ENCODE data around the gene CAMK1D.
"Not testable (repeated sequence)": the region's sequence is repeated elsewhere in the genome, so short reads cannot be mapped to it uniquely, and the experiment has no call there.

Gene CAMK1D

GRCh38 chr10:12539350-12540164 lies 190.2 kb downstream of the CAMK1D start:
- no peak overlapping the region for H3K4me3 ChIP-seq (ENCODE audit: low read depth in 1 of 5, low read length in 5 of 5)
- no peaks in the 10 kb centered on the region for H3K36me3 ChIP-seq (ENCODE audit: control insufficient read depth in 5 of 5, insufficient read depth in 5 of 5, low read length in 5 of 5)
- no peak overlapping the region for H3K27ac ChIP-seq (ENCODE audit: low read depth, low read length)
- no peaks in the 10 kb centered on the region for H3K27me3 ChIP-seq (ENCODE audit: control insufficient read depth in 5 of 5, insufficient read depth in 4 of 5, low read length in 5 of 5)
- H3K9ac ChIP-seq (ENCODE audit: low read length in 5 of 5), result no peak overlapping the region
- peaks cover 0 to 2% (median 0%) of the 10 kb centered on the region in 5 donors for H3K9me3 ChIP-seq (ENCODE audit: control insufficient read depth in 5 of 5, low read length in 5 of 5)
- H3K4me1 ChIP-seq (ENCODE audit: control insufficient read depth in 5 of 5, insufficient read depth in 5 of 5, low read length in 5 of 5), result peaks cover 0 to 13% (median 10%) of the 10 kb centered on the region in 5 donors

- H3K27me3 ChIP-seq (ENCODE audit: control insufficient read depth in 5 of 5, insufficient read depth in 4 of 5, low read length in 5 of 5), result no peaks in the 10 kb centered on the region
- no peak overlapping the region for H3K4me3 ChIP-seq (ENCODE audit: low read depth in 1 of 5, low read length in 5 of 5)
- H3K9ac ChIP-seq (ENCODE audit: low read length in 5 of 5), result no peak overlapping the region
- H3K4me1 ChIP-seq (ENCODE audit: control insufficient read depth in 5 of 5, insufficient read depth in 5 of 5, low read length in 5 of 5), result peaks cover 0 to 13% (median 10%) of the 10 kb centered on the region in 5 donors
- no peaks in the 10 kb centered on the region for H3K36me3 ChIP-seq (ENCODE audit: control insufficient read depth in 5 of 5, insufficient read depth in 5 of 5, low read length in 5 of 5)
- H3K27ac ChIP-seq (ENCODE audit: low read depth, low read length), result no peak overlapping the region
- peaks cover 0 to 2% (median 0%) of the 10 kb centered on the region in 5 donors for H3K9me3 ChIP-seq (ENCODE audit: control insufficient read depth in 5 of 5, low read length in 5 of 5)
Observed at GRCh38 chr10:12540341-12540781, 191.0 kb downstream of the CAMK1D start.

GRCh38 chr10:12541446-12542067 lies 192.2 kb downstream of the CAMK1D start:
- H3K9me3 ChIP-seq (ENCODE audit: control insufficient read depth in 5 of 5, low read length in 5 of 5), result peaks cover 0 to 2% (median 0%) of the 10 kb centered on the region in 5 donors
- no peak overlapping the region for H3K27ac ChIP-seq (ENCODE audit: low read depth, low read length)
- no peak overlapping the region for H3K9ac ChIP-seq (ENCODE audit: low read length in 5 of 5)
- no peaks in the 10 kb centered on the region for H3K27me3 ChIP-seq (ENCODE audit: control insufficient read depth in 5 of 5, insufficient read depth in 4 of 5, low read length in 5 of 5)
- peaks cover 0 to 13% (median 10%) of the 10 kb centered on the region in 5 donors for H3K4me1 ChIP-seq (ENCODE audit: control insufficient read depth in 5 of 5, insufficient read depth in 5 of 5, low read length in 5 of 5)
- no peak overlapping the region for H3K4me3 ChIP-seq (ENCODE audit: low read depth in 1 of 5, low read length in 5 of 5)
- no peaks in the 10 kb centered on the region for H3K36me3 ChIP-seq (ENCODE audit: control insufficient read depth in 5 of 5, insufficient read depth in 5 of 5, low read length in 5 of 5)

GRCh38 chr10:12542133-12542670 lies 192.9 kb downstream of the CAMK1D start:
- H3K27me3 ChIP-seq (ENCODE audit: control insufficient read depth in 5 of 5, insufficient read depth in 4 of 5, low read length in 5 of 5), result no peaks in the 10 kb centered on the region
- peaks cover 0 to 13% (median 10%) of the 10 kb centered on the region in 5 donors for H3K4me1 ChIP-seq (ENCODE audit: control insufficient read depth in 5 of 5, insufficient read depth in 5 of 5, low read length in 5 of 5)
- no peak overlapping the region for H3K9ac ChIP-seq (ENCODE audit: low read length in 5 of 5)

GRCh38 chr10:12543589-12543988 lies 194.2 kb downstream of the CAMK1D start:
- Histone ChIP-seq H3K9me3 (ENCODE audit: control insufficient read depth in 5 of 5, low read length in 5 of 5) (peaks cover 0 to 2% (median 0%) of the 10 kb centered on the region in 5 donors), H3K36me3 (ENCODE audit: control insufficient read depth in 5 of 5, insufficient read depth in 5 of 5, low read length in 5 of 5) (no peaks in the 10 kb centered on the region), H3K27ac (ENCODE audit: low read depth, low read length) (no peak overlapping the region), H3K4me1 (ENCODE audit: control insufficient read depth in 5 of 5, insufficient read depth in 5 of 5, low read length in 5 of 5) (peaks cover 0 to 13% (median 10%) of the 10 kb centered on the region in 5 donors), H3K4me3 (ENCODE audit: low read depth in 1 of 5, low read length in 5 of 5) (no peak overlapping the region), H3K9ac (ENCODE audit: low read length in 5 of 5) (no peak overlapping the region), H3K27me3 (ENCODE audit: control insufficient read depth in 5 of 5, insufficient read depth in 4 of 5, low read length in 5 of 5) (no peaks in the 10 kb centered on the region)

More at GRCh38 chr10:12542133-12542670, 192.9 kb downstream of the CAMK1D start:
- Histone ChIP-seq H3K9me3 (ENCODE audit: control insufficient read depth in 5 of 5, low read length in 5 of 5) (peaks cover 0 to 2% (median 0%) of the 10 kb centered on the region in 5 donors), H3K4me3 (ENCODE audit: low read depth in 1 of 5, low read length in 5 of 5) (no peak overlapping the region), H3K27ac (ENCODE audit: low read depth, low read length) (no peak overlapping the region), H3K36me3 (ENCODE audit: control insufficient read depth in 5 of 5, insufficient read depth in 5 of 5, low read length in 5 of 5) (no peaks in the 10 kb centered on the region)

- not testable (repeated sequence) for H3K4me3 ChIP-seq (ENCODE audit: low read depth in 1 of 5, low read length in 5 of 5); H3K27ac ChIP-seq (ENCODE audit: low read depth, low read length); H3K4me1 ChIP-seq (ENCODE audit: control insufficient read depth in 5 of 5, insufficient read depth in 5 of 5, low read length in 5 of 5); H3K27me3 ChIP-seq (ENCODE audit: control insufficient read depth in 5 of 5, insufficient read depth in 4 of 5, low read length in 5 of 5); H3K9ac ChIP-seq (ENCODE audit: low read length in 5 of 5); H3K9me3 ChIP-seq (ENCODE audit: control insufficient read depth in 5 of 5, low read length in 5 of 5); H3K36me3 ChIP-seq (ENCODE audit: control insufficient read depth in 5 of 5, insufficient read depth in 5 of 5, low read length in 5 of 5)
Observed at GRCh38 chr10:12546160-12546802, 196.9 kb downstream of the CAMK1D start.

GRCh38 chr10:12547301-12547771 lies 198.0 kb downstream of the CAMK1D start:
- no peaks in the 10 kb centered on the region for H3K36me3 ChIP-seq (ENCODE audit: control insufficient read depth in 5 of 5, insufficient read depth in 5 of 5, low read length in 5 of 5)
- H3K9me3 ChIP-seq (ENCODE audit: control insufficient read depth in 5 of 5, low read length in 5 of 5), result peaks cover 0 to 2% (median 0%) of the 10 kb centered on the region in 5 donors
- no peak overlapping the region for H3K27ac ChIP-seq (ENCODE audit: low read depth, low read length)
- H3K4me1 ChIP-seq (ENCODE audit: control insufficient read depth in 5 of 5, insufficient read depth in 5 of 5, low read length in 5 of 5), result no peaks in the 10 kb centered on the region
- H3K27me3 ChIP-seq (ENCODE audit: control insufficient read depth in 5 of 5, insufficient read depth in 4 of 5, low read length in 5 of 5), result no peaks in the 10 kb centered on the region
- no peak overlapping the region for H3K9ac ChIP-seq (ENCODE audit: low read length in 5 of 5)
- no peak overlapping the region for H3K4me3 ChIP-seq (ENCODE audit: low read depth in 1 of 5, low read length in 5 of 5)

- no peak overlapping the region for H3K4me3 ChIP-seq (ENCODE audit: low read depth in 1 of 5, low read length in 5 of 5)
- H3K36me3 ChIP-seq (ENCODE audit: control insufficient read depth in 5 of 5, insufficient read depth in 5 of 5, low read length in 5 of 5), result peaks cover 0 to 6% (median 0%) of the 10 kb centered on the region in 5 donors
- no peaks in the 10 kb centered on the region for H3K27me3 ChIP-seq (ENCODE audit: control insufficient read depth in 5 of 5, insufficient read depth in 4 of 5, low read length in 5 of 5)
- H3K9ac ChIP-seq (ENCODE audit: low read length in 5 of 5), result no peak overlapping the region
- H3K27ac ChIP-seq (ENCODE audit: low read depth, low read length), result no peak overlapping the region
- no peaks in the 10 kb centered on the region for H3K9me3 ChIP-seq (ENCODE audit: control insufficient read depth in 5 of 5, low read length in 5 of 5)
- H3K4me1 ChIP-seq (ENCODE audit: control insufficient read depth in 5 of 5, insufficient read depth in 5 of 5, low read length in 5 of 5), result no peaks in the 10 kb centered on the region
Observed at GRCh38 chr10:12549297-12549696, 199.9 kb downstream of the CAMK1D start.

- no peak overlapping the region for H3K4me3 ChIP-seq (ENCODE audit: low read depth in 1 of 5, low read length in 5 of 5)
- no peak overlapping the region for H3K27ac ChIP-seq (ENCODE audit: low read depth, low read length)
- H3K4me1 ChIP-seq (ENCODE audit: control insufficient read depth in 5 of 5, insufficient read depth in 5 of 5, low read length in 5 of 5), result no peaks in the 10 kb centered on the region
Observed at GRCh38 chr10:12550994-12551393, 201.6 kb downstream of the CAMK1D start.

More at GRCh38 chr10:12550994-12551393, 201.6 kb downstream of the CAMK1D start:
- H3K9me3 ChIP-seq (ENCODE audit: control insufficient read depth in 5 of 5, low read length in 5 of 5), result no peaks in the 10 kb centered on the region
- no peak overlapping the region for H3K9ac ChIP-seq (ENCODE audit: low read length in 5 of 5)
- H3K36me3 ChIP-seq (ENCODE audit: control insufficient read depth in 5 of 5, insufficient read depth in 5 of 5, low read length in 5 of 5), result peaks cover 0 to 6% (median 3%) of the 10 kb centered on the region in 5 donors
- H3K27me3 ChIP-seq (ENCODE audit: control insufficient read depth in 5 of 5, insufficient read depth in 4 of 5, low read length in 5 of 5), result no peaks in the 10 kb centered on the region

Measured in subcutaneous abdominal adipose tissue (tissue), 5 donors.